HT-29 (cell line): ENCODE data around the gene ZNF668. TPM values are rescaled to one million over a fixed set of nuclear protein-coding genes. Genes with fewer than 3 reads are reported as not detected.
"Not testable (repeated sequence)": the region's sequence is repeated elsewhere in the genome, so short reads cannot be mapped to it uniquely, and the experiment has no call there.

ENCODE experiments used
- DNase-seq: peaks from one replicate; pipeline ENCODE4 v3.0.0-alpha.2; 2015; ENCODE audit warnings: low spot score
- total RNA-seq: library from RNA; depleted of rRNA; stranded (reverse); fragments of >200 nt; shearing (Covaris generic); gene quantifications from 2 replicates; pipeline ENCODE4 v1.2.3, GENCODE V29; 2014; rRNA removed

ZNF668 gene
- total RNA-seq, 1 experiment from 2014 or later = 29.8 TPM

GRCh38 chr16:31013292-31013691, 60.7 kb downstream of the ZNF668 start:
- DNase-seq = not testable (repeated sequence)

- not testable (repeated sequence) for DNase-seq
These were observed 62.2 kb downstream of the ZNF668 start for GRCh38 chr16:31011815-31012214.

Other genes starting within 250 kb of the ZNF668 start
- gene BCL7C, start 180.2 kb downstream of the ZNF668 start, total RNA-seq = 28.3 and 34.3 TPM in 2 replicates
- gene CTF1, start 177.6 kb downstream of the ZNF668 start, total RNA-seq = not detected in 2 replicates
- 42.6 and 43.3 TPM in 2 replicates for gene FBXL19, start 150.7 kb downstream of the ZNF668 start, total RNA-seq
- 16.9 and 22.9 TPM in 2 replicates for gene ORAI3, start 125.2 kb downstream of the ZNF668 start, total RNA-seq
- gene SETD1A, start 116.5 kb downstream of the ZNF668 start, total RNA-seq = 7.7 and 9.8 TPM in 2 replicates
- gene HSD3B7, start 89.0 kb downstream of the ZNF668 start, total RNA-seq = 24.7 and 28.9 TPM in 2 replicates
- gene STX1B, start 63.6 kb downstream of the ZNF668 start, total RNA-seq = not detected in 2 replicates
- 17.1 and 17.9 TPM in 2 replicates for gene STX4, start 40.7 kb downstream of the ZNF668 start, total RNA-seq
- 18.4 and 22.0 TPM in 2 replicates for gene ZNF646, start 182 bp upstream of the ZNF668 start, total RNA-seq
- 1.3 and 3.7 TPM in 2 replicates for gene PRSS53, start 14.7 kb upstream of the ZNF668 start, total RNA-seq
- 72.3 and 74.4 TPM in 2 replicates for gene VKORC1, start 20.6 kb upstream of the ZNF668 start, total RNA-seq
- 53.2 and 56.3 TPM in 2 replicates for gene BCKDK, start 34.1 kb upstream of the ZNF668 start, total RNA-seq
- 50.1 and 55.7 TPM in 2 replicates for gene KAT8, start 43.4 kb upstream of the ZNF668 start, total RNA-seq
- gene PRSS8, start 61.5 kb upstream of the ZNF668 start, total RNA-seq = 116 and 128 TPM in 2 replicates
- gene PRSS36, start 75.8 kb upstream of the ZNF668 start, total RNA-seq = 2.3 and 4.1 TPM in 2 replicates
- gene FUS, start 105.9 kb upstream of the ZNF668 start, total RNA-seq = 34.0 and 36.5 TPM in 2 replicates
- 118 and 130 TPM in 2 replicates for gene PYCARD, start 128.5 kb upstream of the ZNF668 start, total RNA-seq
- 0.23 and 0.84 TPM in 2 replicates for gene TRIM72, start 139.9 kb upstream of the ZNF668 start, total RNA-seq
- gene PYDC1, start 142.9 kb upstream of the ZNF668 start, total RNA-seq = not detected in 2 replicates
- gene ITGAM, start 185.7 kb upstream of the ZNF668 start, total RNA-seq = 4.3 and 5.1 TPM in 2 replicates